ENCODE data around the gene REXO1. TPM values are rescaled to one million over a fixed set of nuclear protein-coding genes. Genes with fewer than 3 reads are reported as not detected.

Gene REXO1
- total and polyA plus RNA-seq, 9 of the 15 experiments (the other 6 are each of a cell fraction or from before 2014, with no cell fraction given) = 0.04 to 63.3 (median 15.8) TPM

DNA sequence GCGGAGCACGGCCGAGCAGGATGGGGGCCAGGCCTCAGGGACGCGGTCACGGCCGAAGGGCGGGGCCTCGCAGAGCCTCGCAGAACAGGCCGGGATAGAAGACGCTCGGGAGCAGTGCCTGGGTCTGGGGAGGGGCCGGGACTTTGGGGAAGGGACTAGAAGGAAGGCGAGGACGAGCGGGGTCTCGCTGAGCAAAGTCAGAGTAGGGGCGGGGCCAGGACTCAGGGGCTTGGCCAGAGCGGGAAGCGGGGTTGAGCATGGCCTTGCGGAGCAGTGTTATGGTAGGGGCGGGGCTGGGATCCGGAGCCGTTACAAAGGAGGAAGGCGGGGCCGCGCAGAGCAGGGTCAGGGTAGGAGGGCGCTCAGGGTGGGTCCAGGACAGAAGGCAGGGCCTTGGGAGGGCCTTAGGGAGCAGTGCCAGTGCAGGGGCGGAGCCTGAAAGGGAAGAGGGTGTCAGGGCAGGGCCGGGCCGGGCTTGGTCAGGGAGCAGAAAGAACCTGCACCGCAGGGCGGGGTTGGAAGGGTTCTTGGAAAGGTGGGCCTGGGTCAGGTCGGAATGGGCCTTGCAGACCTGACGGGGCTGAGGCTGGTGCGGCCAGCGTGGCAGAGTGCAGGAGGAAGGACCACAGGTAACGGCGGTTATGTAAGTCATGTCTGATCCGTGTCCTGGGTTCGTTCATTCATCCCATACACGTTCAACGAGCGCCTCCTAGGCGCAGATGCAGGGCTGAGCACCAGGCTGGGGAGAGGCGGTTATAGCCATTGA lies 35.7 kb downstream of the REXO1 start (continued):
- TF ChIP-seq FOXM1 (IDR thresholded peaks at IDR 0.05; ENCODE audit: low read depth) (no peak), FOXM1 (CRISPR knock-in tag; IDR thresholded peaks at IDR 0.05; ENCODE audit: low read depth) (0 out of 2 replicates have a peak, but pooled peaks have one; percentile 32), ZNF551 (CRISPR knock-in tag; IDR thresholded peaks at IDR 0.05) (no peak), DPF2 (IDR thresholded peaks at IDR 0.05) (peak; percentile 10; the same call in 1 of the 2 replicates), ZNF583 (CRISPR knock-in tag; IDR thresholded peaks at IDR 0.05) (no peak), SP1 (CRISPR knock-in tag; IDR thresholded peaks at IDR 0.05) (peak; percentile 90), ESRRB (CRISPR knock-in tag; IDR thresholded peaks at IDR 0.05; ENCODE audit: borderline replicate concordance) (no peak), NELFE (IDR thresholded peaks at IDR 0.05; ENCODE audit: insufficient read depth, insufficient read length) (no peak)
- TF ChIP-seq, protein P1, sequence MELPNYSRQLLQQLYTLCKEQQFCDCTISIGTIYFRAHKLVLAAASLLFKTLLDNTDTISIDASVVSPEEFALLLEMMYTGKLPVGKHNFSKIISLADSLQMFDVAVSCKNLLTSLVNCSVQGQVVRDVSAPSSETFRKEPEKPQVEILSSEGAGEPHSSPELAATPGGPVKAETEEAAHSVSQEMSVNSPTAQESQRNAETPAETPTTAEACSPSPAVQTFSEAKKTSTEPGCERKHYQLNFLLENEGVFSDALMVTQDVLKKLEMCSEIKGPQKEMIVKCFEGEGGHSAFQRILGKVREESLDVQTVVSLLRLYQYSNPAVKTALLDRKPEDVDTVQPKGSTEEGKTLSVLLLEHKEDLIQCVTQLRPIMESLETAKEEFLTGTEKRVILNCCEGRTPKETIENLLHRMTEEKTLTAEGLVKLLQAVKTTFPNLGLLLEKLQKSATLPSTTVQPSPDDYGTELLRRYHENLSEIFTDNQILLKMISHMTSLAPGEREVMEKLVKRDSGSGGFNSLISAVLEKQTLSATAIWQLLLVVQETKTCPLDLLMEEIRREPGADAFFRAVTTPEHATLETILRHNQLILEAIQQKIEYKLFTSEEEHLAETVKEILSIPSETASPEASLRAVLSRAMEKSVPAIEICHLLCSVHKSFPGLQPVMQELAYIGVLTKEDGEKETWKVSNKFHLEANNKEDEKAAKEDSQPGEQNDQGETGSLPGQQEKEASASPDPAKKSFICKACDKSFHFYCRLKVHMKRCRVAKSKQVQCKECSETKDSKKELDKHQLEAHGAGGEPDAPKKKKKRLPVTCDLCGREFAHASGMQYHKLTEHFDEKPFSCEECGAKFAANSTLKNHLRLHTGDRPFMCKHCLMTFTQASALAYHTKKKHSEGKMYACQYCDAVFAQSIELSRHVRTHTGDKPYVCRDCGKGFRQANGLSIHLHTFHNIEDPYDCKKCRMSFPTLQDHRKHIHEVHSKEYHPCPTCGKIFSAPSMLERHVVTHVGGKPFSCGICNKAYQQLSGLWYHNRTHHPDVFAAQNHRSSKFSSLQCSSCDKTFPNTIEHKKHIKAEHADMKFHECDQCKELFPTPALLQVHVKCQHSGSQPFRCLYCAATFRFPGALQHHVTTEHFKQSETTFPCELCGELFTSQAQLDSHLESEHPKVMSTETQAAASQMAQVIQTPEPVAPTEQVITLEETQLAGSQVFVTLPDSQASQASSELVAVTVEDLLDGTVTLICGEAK (IDR thresholded peaks at IDR 0.05) = no peak
- TF ChIP-seq, protein P1 (CRISPR knock-in tag; IDR thresholded peaks at IDR 0.05) = no peak

All from K562 (cell line).